ENCODE data around the gene ZBTB3.
"Not testable (repeated sequence)": the region's sequence is repeated elsewhere in the genome, so short reads cannot be mapped to it uniquely, and the experiment has no call there.

The ZBTB3 gene

GRCh38 chr11:62786318-62787004, 32.5 kb upstream of the ZBTB3 start:
- Histone ChIP-seq H3K9ac (ENCODE audit: low read length) (peak overlapping the region; percentile 89), H3K36me3 (ENCODE audit: control insufficient read depth, insufficient read depth, low read length, severe bottlenecking) (peaks cover 35% of the 10 kb centered on the region), H3K27me3 (replicated peaks; ENCODE audit: control insufficient read depth, insufficient read depth, low read length) (no peaks in the 10 kb centered on the region), H3K4me3 (ENCODE audit: low read length) (peak overlapping the region; percentile 89), H3K9me3 (ENCODE audit: control insufficient read depth, low read length) (no peaks in the 10 kb centered on the region), H3K4me1 (ENCODE audit: control insufficient read depth, insufficient read depth, low read length) (peaks cover 25% of the 10 kb centered on the region)
- DNase-seq (ENCODE audit: low read depth): peak; percentile 97

- Histone ChIP-seq H3K4me3 (ENCODE audit: low read length) (no peak overlapping the region), H3K36me3 (ENCODE audit: control insufficient read depth, insufficient read depth, low read length, severe bottlenecking) (peaks cover 33% of the 10 kb centered on the region), H3K9me3 (ENCODE audit: control insufficient read depth, low read length) (no peaks in the 10 kb centered on the region), H3K27me3 (replicated peaks; ENCODE audit: control insufficient read depth, insufficient read depth, low read length) (no peaks in the 10 kb centered on the region), H3K9ac (ENCODE audit: low read length) (no peak overlapping the region), H3K4me1 (ENCODE audit: control insufficient read depth, insufficient read depth, low read length) (peaks cover 8% of the 10 kb centered on the region)
- DNase-seq (ENCODE audit: low read depth): no peak
Observed at GRCh38 chr11:62782753-62783152, 28.8 kb upstream of the ZBTB3 start.

- H3K9ac ChIP-seq (ENCODE audit: low read length): no peak overlapping the region
- H3K9me3 ChIP-seq (ENCODE audit: control insufficient read depth, low read length): no peaks in the 10 kb centered on the region
- H3K36me3 ChIP-seq (ENCODE audit: control insufficient read depth, insufficient read depth, low read length, severe bottlenecking): peaks cover 46% of the 10 kb centered on the region
- no peak for DNase-seq (ENCODE audit: low read depth)
- no peaks in the 10 kb centered on the region for H3K27me3 ChIP-seq (replicated peaks; ENCODE audit: control insufficient read depth, insufficient read depth, low read length)
- H3K4me3 ChIP-seq (ENCODE audit: low read length): no peak overlapping the region
- H3K4me1 ChIP-seq (ENCODE audit: control insufficient read depth, insufficient read depth, low read length): no peaks in the 10 kb centered on the region
Observed at GRCh38 chr11:62778441-62778840, 24.5 kb upstream of the ZBTB3 start.

DNA sequence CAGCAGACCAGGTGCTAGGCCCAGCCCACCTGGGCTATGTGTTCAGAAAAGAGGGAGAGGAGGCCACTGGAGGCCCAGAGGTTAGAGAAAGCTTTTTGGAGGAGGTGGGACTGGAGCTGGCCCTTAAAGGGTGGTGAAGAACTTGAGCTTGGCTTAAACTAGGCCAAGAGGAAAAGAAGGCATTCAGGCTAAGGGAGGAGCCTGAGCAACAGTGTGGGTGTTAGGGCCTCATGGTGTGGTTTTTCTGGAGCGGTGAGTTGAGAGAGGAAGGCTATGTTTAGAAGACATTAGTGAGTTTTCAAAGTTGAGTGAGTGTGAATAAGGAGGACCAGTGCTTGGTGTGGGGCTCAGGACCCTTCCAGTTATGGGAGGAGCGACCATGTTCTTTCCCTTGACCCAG, 23.4 kb upstream of the ZBTB3 start:
- no peak overlapping the region for H3K9ac ChIP-seq (ENCODE audit: low read length)
- H3K27me3 ChIP-seq (replicated peaks; ENCODE audit: control insufficient read depth, insufficient read depth, low read length): no peaks in the 10 kb centered on the region
- no peak for DNase-seq (ENCODE audit: low read depth)
- no peak overlapping the region for H3K4me3 ChIP-seq (ENCODE audit: low read length)
- H3K36me3 ChIP-seq (ENCODE audit: control insufficient read depth, insufficient read depth, low read length, severe bottlenecking): peaks cover 41% of the 10 kb centered on the region
- H3K9me3 ChIP-seq (ENCODE audit: control insufficient read depth, low read length): no peaks in the 10 kb centered on the region
- no peaks in the 10 kb centered on the region for H3K4me1 ChIP-seq (ENCODE audit: control insufficient read depth, insufficient read depth, low read length)

DNA sequence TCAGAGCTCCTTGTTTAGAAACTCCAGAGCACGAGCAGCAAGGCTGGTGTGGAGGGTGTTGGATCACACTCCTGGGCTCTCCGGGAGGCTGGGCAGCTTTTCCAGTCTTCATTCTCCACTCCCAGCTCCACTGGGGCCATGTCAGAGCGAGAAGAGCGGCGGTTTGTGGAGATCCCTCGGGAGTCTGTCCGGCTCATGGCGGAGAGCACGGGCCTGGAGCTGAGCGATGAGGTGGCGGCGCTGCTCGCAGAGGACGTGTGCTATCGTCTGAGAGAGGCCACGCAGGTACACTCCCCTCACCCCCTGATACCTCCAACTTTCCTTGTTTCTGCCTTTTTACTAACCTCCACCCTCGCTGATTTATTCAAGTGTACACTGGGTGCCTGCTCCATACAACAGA, 21.7 kb upstream of the ZBTB3 start:
- peaks cover 9% of the 10 kb centered on the region for H3K4me1 ChIP-seq (ENCODE audit: control insufficient read depth, insufficient read depth, low read length)
- H3K36me3 ChIP-seq (ENCODE audit: control insufficient read depth, insufficient read depth, low read length, severe bottlenecking): peaks cover 32% of the 10 kb centered on the region
- no peaks in the 10 kb centered on the region for H3K9me3 ChIP-seq (ENCODE audit: control insufficient read depth, low read length)
- H3K9ac ChIP-seq (ENCODE audit: low read length): no peak overlapping the region
- H3K4me3 ChIP-seq (ENCODE audit: low read length): no peak overlapping the region
- H3K27me3 ChIP-seq (replicated peaks; ENCODE audit: control insufficient read depth, insufficient read depth, low read length): no peaks in the 10 kb centered on the region
- DNase-seq (ENCODE audit: low read depth): no peak

DNA sequence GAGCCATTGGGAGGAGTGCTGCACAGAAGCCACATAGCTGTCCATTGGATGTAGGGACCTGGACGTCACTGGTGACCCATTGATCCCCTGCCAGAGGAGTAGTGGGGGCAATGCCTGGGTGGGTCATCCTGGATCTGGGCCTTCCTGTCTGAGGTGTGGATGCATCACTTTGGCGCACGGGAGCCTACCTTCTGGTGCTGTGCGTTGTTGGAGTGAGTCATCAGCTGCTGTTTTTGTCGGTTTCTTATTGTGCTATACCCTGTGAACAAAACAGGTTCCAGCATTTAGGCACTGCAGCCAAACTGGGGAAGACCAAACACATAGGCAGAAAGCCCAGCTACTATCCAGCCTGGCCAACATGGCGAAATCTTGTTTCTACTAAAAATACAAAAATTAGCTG, 20.4 kb upstream of the ZBTB3 start:
- Histone ChIP-seq H3K27me3 (replicated peaks; ENCODE audit: control insufficient read depth, insufficient read depth, low read length) (no peaks in the 10 kb centered on the region), H3K9me3 (ENCODE audit: control insufficient read depth, low read length) (no peaks in the 10 kb centered on the region), H3K9ac (ENCODE audit: low read length) (no peak overlapping the region), H3K4me3 (ENCODE audit: low read length) (no peak overlapping the region), H3K4me1 (ENCODE audit: control insufficient read depth, insufficient read depth, low read length) (peaks cover 19% of the 10 kb centered on the region), H3K36me3 (ENCODE audit: control insufficient read depth, insufficient read depth, low read length, severe bottlenecking) (peaks cover 28% of the 10 kb centered on the region)
- DNase-seq (ENCODE audit: low read depth): no peak

- peak; percentile 99 for DNase-seq (ENCODE audit: low read depth)
- peak within 1 kb of the TSS; percentile 85 for H3K4me3 ChIP-seq (ENCODE audit: low read length)
- H3K36me3 ChIP-seq (ENCODE audit: control insufficient read depth, insufficient read depth, low read length, severe bottlenecking): peaks cover 21% of the 10 kb centered on the region
- no peaks in the 10 kb centered on the region for H3K9me3 ChIP-seq (ENCODE audit: control insufficient read depth, low read length)
- H3K9ac ChIP-seq (ENCODE audit: low read length): peak within 1 kb of the TSS; percentile 80
- no peaks in the 10 kb centered on the region for H3K27me3 ChIP-seq (replicated peaks; ENCODE audit: control insufficient read depth, insufficient read depth, low read length)
- peaks cover 19% of the 10 kb centered on the region for H3K4me1 ChIP-seq (ENCODE audit: control insufficient read depth, insufficient read depth, low read length)
Observed at GRCh38 chr11:62771144-62772021, 17.4 kb upstream of the ZBTB3 start, which contains the start of gene TAF6L. Gene TAF6L (plus strand): TSS chr11:62771396. CDS start chr11:62775784, 4,388 bp downstream.

- Histone ChIP-seq H3K4me1 (ENCODE audit: control insufficient read depth, insufficient read depth, low read length) (peaks cover 19% of the 10 kb centered on the region), H3K27me3 (replicated peaks; ENCODE audit: control insufficient read depth, insufficient read depth, low read length) (no peaks in the 10 kb centered on the region), H3K9me3 (ENCODE audit: control insufficient read depth, low read length) (no peaks in the 10 kb centered on the region), H3K4me3 (ENCODE audit: low read length) (peak overlapping the region; percentile 85), H3K36me3 (ENCODE audit: control insufficient read depth, insufficient read depth, low read length, severe bottlenecking) (peaks cover 21% of the 10 kb centered on the region), H3K9ac (ENCODE audit: low read length) (peak overlapping the region; percentile 80)
- DNase-seq (ENCODE audit: low read depth): no peak
Observed at GRCh38 chr11:62770778-62771143, 16.8 kb upstream of the ZBTB3 start.

DNA sequence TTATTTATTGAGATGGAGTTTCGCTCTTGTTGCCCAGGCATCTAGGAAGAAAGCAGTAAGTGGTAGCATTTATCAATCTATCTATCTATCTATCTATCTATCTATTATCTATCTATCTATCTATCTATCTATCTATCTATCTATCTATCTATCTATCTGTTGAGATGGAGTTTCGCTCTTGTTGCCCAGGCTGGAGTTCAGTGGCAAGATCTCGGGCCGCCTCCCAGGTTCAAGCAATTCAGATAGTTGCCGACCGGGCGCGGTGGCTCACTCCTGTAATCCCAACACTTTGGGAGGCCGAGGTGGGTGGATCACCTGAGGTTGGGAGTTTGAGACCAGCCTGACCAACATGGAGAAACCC, 6.9 kb upstream of the ZBTB3 start:
- H3K9me3 ChIP-seq (ENCODE audit: control insufficient read depth, low read length); H3K36me3 ChIP-seq (ENCODE audit: control insufficient read depth, insufficient read depth, low read length, severe bottlenecking); H3K27me3 ChIP-seq (replicated peaks; ENCODE audit: control insufficient read depth, insufficient read depth, low read length); DNase-seq (ENCODE audit: low read depth); H3K9ac ChIP-seq (ENCODE audit: low read length): not testable (repeated sequence)
- Histone ChIP-seq H3K4me3 (ENCODE audit: low read length) (peak overlapping the region; percentile 93), H3K4me1 (ENCODE audit: control insufficient read depth, insufficient read depth, low read length) (peaks cover 11% of the 10 kb centered on the region)

DNA sequence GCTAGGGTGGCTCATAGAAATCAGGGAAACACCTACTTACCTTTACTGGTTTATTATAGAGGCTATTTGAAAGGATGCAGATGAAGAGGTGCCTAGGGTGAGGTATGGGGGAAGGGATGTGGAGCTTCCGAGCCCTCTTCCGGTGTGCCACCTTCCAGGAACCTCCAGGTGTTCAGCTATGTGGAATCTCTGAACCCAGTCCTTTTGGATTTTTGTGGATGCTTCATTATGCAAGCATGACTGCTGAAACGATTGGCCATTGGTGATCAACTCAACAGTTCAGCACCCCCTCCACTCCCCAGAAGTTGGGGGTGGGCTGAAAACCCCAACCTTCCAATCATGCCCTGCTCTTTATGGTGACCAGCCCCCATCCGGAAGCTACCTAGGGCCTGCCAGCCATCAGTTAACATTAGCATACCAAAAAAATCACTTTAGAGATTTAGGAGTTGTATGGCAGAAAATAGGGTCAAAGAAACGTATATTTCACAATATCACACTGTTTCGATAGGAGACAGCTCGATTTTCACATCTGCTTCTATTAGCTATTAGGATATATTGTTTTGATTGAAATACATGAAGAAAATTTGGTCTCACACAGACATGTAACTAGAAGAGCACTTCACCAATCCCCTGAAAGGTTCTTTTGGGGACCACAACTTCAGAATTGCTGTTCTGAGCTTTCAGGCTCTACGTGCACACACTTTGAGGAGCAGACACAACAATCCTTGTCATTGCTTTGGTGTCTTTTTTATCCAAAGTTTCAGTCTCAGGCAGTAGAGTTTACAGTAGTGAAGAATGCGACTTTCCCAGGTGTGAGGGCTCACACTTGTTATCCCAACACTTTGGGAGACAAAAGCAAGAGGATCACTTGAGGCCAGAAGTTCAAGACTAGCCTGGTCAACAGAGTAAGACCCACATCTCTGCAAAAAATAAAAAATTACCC, 4.2 kb upstream of the ZBTB3 start:
- no peaks in the 10 kb centered on the region for H3K27me3 ChIP-seq (replicated peaks; ENCODE audit: control insufficient read depth, insufficient read depth, low read length)
- no peak overlapping the region for H3K9ac ChIP-seq (ENCODE audit: low read length)

More for the DNA sequence above, 4.2 kb upstream of the ZBTB3 start:
- Histone ChIP-seq H3K4me3 (ENCODE audit: low read length) (no peak overlapping the region), H3K4me1 (ENCODE audit: control insufficient read depth, insufficient read depth, low read length) (peaks cover 16% of the 10 kb centered on the region), H3K9me3 (ENCODE audit: control insufficient read depth, low read length) (no peaks in the 10 kb centered on the region), H3K36me3 (ENCODE audit: control insufficient read depth, insufficient read depth, low read length, severe bottlenecking) (no peaks in the 10 kb centered on the region)
- no peak for DNase-seq (ENCODE audit: low read depth)

Data from adipocyte (in vitro differentiated cells).